Measurements from ENCODE around the gene TNS3. TPM values are rescaled to one million over a fixed set of nuclear protein-coding genes. Genes with fewer than 3 reads are reported as not detected.

Gene TNS3
- total and polyA plus RNA-seq, 10 of the 15 experiments (the other 5 are each of a cell fraction or from before 2014, with no cell fraction given) = 0.27 to 2.7 (median 0.79) TPM

DNA sequence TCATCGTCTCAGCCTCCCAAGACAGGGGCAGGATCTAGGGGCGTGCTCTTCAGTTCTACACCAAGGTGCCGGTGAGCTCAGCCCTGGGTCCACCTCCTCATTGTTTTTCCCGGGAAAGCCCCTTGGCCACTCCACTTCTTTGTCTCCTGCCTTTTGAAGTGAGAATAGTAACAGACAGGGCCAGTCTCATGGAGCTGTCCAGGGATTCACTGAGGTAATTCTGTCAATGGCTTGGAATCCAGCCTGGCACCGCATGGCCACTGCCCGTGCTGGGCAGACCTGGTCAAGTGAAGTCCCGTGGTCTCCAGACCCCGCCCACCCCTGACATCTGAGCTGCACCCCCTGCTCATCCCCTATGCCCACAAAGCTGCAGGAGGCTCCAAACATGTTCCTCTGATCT is 138.9 kb downstream of the TNS3 start:
- CTCF ChIA-PET = interaction anchor here (1.8 kb wide), 1 partner anchor 376 kb away, joined by 6 read pairs; no protein-coding TSS in a partner anchor
- H3K27ac ChIP-seq (ENCODE audit: control insufficient read depth, insufficient read depth) = no peak overlapping the region
- H3K27me3 ChIP-seq (replicated peaks in 1 of 2; ENCODE audit: control insufficient read depth in 2 of 2, insufficient read depth in 2 of 2, low read length in 1 of 2) = no peaks in the 10 kb centered on the region; a peak in 1 of 4 replicates
- 41% methylated on average over 8 of the region's 8 CpGs for WGBS (ENCODE audit: insufficient coverage, insufficient replicate concordance, low lambda C conversion rate, missing lambda C conversion rate)
- BruUV-seq (replicated peaks) = no TSS peak
- no peaks in the 10 kb centered on the region for H3K4me1 ChIP-seq (ENCODE audit: control insufficient read depth, insufficient read depth, low read length)
- FAIRE-seq = no peak
- H3K9ac ChIP-seq (ENCODE audit: control insufficient read depth, insufficient read depth, low read length) = no peak overlapping the region
- intact Hi-C loops (cut with micrococcal nuclease; ENCODE audit: unreplicated experiment) = no loop called here
- SMC1A ChIA-PET (ENCODE audit: uncharacterized antibody, unreplicated experiment) = interaction anchor here (0.6 kb wide), 1 partner anchor 676 kb away, joined by 3 read pairs; no protein-coding TSS in a partner anchor
- no peak for ATAC-seq
- no peak overlapping the region for H3K4me2 ChIP-seq (ENCODE audit: control insufficient read depth, insufficient read depth)
- DNase-seq (ENCODE audit: low read depth, low spot score) = no peak
- no peaks in the 10 kb centered on the region for H3K79me2 ChIP-seq (ENCODE audit: control insufficient read depth, insufficient read depth, low read length)
- POLR2A ChIA-PET = no interaction called here
- H4K20me1 ChIP-seq (ENCODE audit: control insufficient read depth, insufficient read depth) = no peaks in the 10 kb centered on the region
- in situ Hi-C loops (cut with MboI) = no loop called here
- RAD21 ChIA-PET (ENCODE audit: unreplicated experiment) = no interaction called here
- H3K36me3 ChIP-seq (ENCODE audit: control insufficient read depth in 2 of 2, insufficient read depth in 2 of 2, low read length in 1 of 2) = no peaks in the 10 kb centered on the region
- H3K4me3 ChIP-seq = no peak overlapping the region
- H2AFZ ChIP-seq (ENCODE audit: control insufficient read depth, low read depth, low read length) = no peak overlapping the region
- H3K9me3 ChIP-seq (replicated peaks; ENCODE audit: control insufficient read depth, insufficient read depth, low read length) = no peaks in the 10 kb centered on the region
- TF ChIP-seq, protein P1, sequence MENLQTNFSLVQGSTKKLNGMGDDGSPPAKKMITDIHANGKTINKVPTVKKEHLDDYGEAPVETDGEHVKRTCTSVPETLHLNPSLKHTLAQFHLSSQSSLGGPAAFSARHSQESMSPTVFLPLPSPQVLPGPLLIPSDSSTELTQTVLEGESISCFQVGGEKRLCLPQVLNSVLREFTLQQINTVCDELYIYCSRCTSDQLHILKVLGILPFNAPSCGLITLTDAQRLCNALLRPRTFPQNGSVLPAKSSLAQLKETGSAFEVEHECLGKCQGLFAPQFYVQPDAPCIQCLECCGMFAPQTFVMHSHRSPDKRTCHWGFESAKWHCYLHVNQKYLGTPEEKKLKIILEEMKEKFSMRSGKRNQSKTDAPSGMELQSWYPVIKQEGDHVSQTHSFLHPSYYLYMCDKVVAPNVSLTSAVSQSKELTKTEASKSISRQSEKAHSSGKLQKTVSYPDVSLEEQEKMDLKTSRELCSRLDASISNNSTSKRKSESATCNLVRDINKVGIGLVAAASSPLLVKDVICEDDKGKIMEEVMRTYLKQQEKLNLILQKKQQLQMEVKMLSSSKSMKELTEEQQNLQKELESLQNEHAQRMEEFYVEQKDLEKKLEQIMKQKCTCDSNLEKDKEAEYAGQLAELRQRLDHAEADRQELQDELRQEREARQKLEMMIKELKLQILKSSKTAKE (IDR thresholded peaks at IDR 0.05; ENCODE audit: low read depth, poor library complexity, severe bottlenecking) = no peak
- TF ChIP-seq BACH1 (IDR thresholded peaks at IDR 0.05; ENCODE audit: borderline replicate concordance) (no peak), MEF2B (IDR thresholded peaks at IDR 0.05; ENCODE audit: partially characterized antibody, poor library complexity, severe bottlenecking) (no peak), ZNF622 (IDR thresholded peaks at IDR 0.05) (no peak), NR2F1 (conservative IDR thresholded peaks at IDR 0.05) (no peak), POU2F2 (IDR thresholded peaks at IDR 0.05; ENCODE audit: borderline replicate concordance, low read depth, low read length) (no peak), ZNF217 (IDR thresholded peaks at IDR 0.05) (no peak), TCF12 (IDR thresholded peaks at IDR 0.05; ENCODE audit: low read depth, low read length) (no peak), RBBP5 (conservative IDR thresholded peaks at IDR 0.05) (no peak), ESRRA (IDR thresholded peaks at IDR 0.05; ENCODE audit: low read length) (no peak)
- TF ChIP-seq, protein P2, sequence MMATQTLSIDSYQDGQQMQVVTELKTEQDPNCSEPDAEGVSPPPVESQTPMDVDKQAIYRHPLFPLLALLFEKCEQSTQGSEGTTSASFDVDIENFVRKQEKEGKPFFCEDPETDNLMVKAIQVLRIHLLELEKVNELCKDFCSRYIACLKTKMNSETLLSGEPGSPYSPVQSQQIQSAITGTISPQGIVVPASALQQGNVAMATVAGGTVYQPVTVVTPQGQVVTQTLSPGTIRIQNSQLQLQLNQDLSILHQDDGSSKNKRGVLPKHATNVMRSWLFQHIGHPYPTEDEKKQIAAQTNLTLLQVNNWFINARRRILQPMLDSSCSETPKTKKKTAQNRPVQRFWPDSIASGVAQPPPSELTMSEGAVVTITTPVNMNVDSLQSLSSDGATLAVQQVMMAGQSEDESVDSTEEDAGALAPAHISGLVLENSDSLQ (IDR thresholded peaks at IDR 0.05) = no peak
- TF ChIP-seq, protein P3, sequence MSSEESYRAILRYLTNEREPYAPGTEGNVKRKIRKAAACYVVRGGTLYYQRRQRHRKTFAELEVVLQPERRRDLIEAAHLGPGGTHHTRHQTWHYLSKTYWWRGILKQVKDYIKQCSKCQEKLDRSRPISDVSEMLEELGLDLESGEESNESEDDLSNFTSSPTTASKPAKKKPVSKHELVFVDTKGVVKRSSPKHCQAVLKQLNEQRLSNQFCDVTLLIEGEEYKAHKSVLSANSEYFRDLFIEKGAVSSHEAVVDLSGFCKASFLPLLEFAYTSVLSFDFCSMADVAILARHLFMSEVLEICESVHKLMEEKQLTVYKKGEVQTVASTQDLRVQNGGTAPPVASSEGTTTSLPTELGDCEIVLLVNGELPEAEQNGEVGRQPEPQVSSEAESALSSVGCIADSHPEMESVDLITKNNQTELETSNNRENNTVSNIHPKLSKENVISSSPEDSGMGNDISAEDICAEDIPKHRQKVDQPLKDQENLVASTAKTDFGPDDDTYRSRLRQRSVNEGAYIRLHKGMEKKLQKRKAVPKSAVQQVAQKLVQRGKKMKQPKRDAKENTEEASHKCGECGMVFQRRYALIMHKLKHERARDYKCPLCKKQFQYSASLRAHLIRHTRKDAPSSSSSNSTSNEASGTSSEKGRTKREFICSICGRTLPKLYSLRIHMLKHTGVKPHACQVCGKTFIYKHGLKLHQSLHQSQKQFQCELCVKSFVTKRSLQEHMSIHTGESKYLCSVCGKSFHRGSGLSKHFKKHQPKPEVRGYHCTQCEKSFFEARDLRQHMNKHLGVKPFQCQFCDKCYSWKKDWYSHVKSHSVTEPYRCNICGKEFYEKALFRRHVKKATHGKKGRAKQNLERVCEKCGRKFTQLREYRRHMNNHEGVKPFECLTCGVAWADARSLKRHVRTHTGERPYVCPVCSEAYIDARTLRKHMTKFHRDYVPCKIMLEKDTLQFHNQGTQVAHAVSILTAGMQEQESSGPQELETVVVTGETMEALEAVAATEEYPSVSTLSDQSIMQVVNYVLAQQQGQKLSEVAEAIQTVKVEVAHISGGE (CRISPR knock-in tag; IDR thresholded peaks at IDR 0.05) = no peak
- TF ChIP-seq, protein P4, sequence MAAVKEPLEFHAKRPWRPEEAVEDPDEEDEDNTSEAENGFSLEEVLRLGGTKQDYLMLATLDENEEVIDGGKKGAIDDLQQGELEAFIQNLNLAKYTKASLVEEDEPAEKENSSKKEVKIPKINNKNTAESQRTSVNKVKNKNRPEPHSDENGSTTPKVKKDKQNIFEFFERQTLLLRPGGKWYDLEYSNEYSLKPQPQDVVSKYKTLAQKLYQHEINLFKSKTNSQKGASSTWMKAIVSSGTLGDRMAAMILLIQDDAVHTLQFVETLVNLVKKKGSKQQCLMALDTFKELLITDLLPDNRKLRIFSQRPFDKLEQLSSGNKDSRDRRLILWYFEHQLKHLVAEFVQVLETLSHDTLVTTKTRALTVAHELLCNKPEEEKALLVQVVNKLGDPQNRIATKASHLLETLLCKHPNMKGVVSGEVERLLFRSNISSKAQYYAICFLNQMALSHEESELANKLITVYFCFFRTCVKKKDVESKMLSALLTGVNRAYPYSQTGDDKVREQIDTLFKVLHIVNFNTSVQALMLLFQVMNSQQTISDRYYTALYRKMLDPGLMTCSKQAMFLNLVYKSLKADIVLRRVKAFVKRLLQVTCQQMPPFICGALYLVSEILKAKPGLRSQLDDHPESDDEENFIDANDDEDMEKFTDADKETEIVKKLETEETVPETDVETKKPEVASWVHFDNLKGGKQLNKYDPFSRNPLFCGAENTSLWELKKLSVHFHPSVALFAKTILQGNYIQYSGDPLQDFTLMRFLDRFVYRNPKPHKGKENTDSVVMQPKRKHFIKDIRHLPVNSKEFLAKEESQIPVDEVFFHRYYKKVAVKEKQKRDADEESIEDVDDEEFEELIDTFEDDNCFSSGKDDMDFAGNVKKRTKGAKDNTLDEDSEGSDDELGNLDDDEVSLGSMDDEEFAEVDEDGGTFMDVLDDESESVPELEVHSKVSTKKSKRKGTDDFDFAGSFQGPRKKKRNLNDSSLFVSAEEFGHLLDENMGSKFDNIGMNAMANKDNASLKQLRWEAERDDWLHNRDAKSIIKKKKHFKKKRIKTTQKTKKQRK (IDR thresholded peaks at IDR 0.05; ENCODE audit: low read depth, low read length) = no peak
- TF ChIP-seq, protein P5, sequence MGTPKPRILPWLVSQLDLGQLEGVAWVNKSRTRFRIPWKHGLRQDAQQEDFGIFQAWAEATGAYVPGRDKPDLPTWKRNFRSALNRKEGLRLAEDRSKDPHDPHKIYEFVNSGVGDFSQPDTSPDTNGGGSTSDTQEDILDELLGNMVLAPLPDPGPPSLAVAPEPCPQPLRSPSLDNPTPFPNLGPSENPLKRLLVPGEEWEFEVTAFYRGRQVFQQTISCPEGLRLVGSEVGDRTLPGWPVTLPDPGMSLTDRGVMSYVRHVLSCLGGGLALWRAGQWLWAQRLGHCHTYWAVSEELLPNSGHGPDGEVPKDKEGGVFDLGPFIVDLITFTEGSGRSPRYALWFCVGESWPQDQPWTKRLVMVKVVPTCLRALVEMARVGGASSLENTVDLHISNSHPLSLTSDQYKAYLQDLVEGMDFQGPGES (IDR thresholded peaks at IDR 0.05) = no peak

All from GM12878 (cell line).